ENCODE results near the gene EPHA1.

EPHA1 gene

DNA sequence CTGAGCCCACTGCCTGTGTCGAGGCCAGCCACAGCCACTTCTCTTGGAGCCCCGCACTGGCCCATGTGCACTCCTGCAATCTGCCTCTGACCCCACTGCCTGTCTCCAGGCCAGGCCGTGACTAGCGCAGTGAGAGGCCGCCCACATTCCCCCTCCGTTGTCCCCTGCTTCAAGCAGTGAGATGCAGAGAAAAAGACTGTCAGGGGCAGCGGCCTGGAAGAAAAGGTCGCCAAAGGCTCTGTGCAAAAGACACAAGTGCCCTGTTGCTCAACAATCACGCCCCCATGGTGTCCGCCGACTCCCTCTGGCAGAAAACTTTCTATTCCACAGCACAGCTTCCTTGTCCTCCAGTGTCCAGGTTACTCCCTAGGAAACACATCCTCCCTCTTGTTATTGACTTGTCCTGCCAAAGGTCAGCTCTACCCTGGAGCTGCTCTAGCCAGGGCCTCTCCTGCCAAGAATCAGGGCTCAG is 56.1 kb downstream of the EPHA1 start:
- no peak for TF ChIP-seq EZH2phosphoT487 (IDR thresholded peaks at IDR 0.05; ENCODE audit: borderline replicate concordance, low read length)
- TF ChIP-seq, protein P1, sequence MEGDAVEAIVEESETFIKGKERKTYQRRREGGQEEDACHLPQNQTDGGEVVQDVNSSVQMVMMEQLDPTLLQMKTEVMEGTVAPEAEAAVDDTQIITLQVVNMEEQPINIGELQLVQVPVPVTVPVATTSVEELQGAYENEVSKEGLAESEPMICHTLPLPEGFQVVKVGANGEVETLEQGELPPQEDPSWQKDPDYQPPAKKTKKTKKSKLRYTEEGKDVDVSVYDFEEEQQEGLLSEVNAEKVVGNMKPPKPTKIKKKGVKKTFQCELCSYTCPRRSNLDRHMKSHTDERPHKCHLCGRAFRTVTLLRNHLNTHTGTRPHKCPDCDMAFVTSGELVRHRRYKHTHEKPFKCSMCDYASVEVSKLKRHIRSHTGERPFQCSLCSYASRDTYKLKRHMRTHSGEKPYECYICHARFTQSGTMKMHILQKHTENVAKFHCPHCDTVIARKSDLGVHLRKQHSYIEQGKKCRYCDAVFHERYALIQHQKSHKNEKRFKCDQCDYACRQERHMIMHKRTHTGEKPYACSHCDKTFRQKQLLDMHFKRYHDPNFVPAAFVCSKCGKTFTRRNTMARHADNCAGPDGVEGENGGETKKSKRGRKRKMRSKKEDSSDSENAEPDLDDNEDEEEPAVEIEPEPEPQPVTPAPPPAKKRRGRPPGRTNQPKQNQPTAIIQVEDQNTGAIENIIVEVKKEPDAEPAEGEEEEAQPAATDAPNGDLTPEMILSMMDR (IDR thresholded peaks at IDR 0.05; ENCODE audit: low read depth, low read length, poor library complexity, severe bottlenecking): no peak
- H3K9me3 ChIP-seq (ENCODE audit: control insufficient read depth, insufficient read depth, low read length): no peaks in the 10 kb centered on the region
- no peaks in the 10 kb centered on the region for H3K9me2 ChIP-seq (replicated peaks; ENCODE audit: control insufficient read depth, low read length)
- no peak overlapping the region for H3K4me3 ChIP-seq (ENCODE audit: low read length)
- H3K36me3 ChIP-seq (ENCODE audit: control insufficient read depth, low read length): no peaks in the 10 kb centered on the region
- H3K27me3 ChIP-seq (ENCODE audit: control insufficient read depth, low read length): peaks cover 36% of the 10 kb centered on the region
- H3F3A ChIP-seq (ENCODE audit: control insufficient read depth, insufficient read depth): no peaks in the 10 kb centered on the region
- H3K4me1 ChIP-seq (ENCODE audit: control insufficient read depth, low read length): no peaks in the 10 kb centered on the region
- H3K27ac ChIP-seq (ENCODE audit: low read depth, low read length): no peak overlapping the region
- H3K79me2 ChIP-seq (ENCODE audit: control insufficient read depth, low read length): no peaks in the 10 kb centered on the region
- no peaks in the 10 kb centered on the region for H4K20me1 ChIP-seq (ENCODE audit: control insufficient read depth, insufficient read depth, low read depth, low read length)
- H3K4me2 ChIP-seq (ENCODE audit: low read length): no peak overlapping the region

DNA sequence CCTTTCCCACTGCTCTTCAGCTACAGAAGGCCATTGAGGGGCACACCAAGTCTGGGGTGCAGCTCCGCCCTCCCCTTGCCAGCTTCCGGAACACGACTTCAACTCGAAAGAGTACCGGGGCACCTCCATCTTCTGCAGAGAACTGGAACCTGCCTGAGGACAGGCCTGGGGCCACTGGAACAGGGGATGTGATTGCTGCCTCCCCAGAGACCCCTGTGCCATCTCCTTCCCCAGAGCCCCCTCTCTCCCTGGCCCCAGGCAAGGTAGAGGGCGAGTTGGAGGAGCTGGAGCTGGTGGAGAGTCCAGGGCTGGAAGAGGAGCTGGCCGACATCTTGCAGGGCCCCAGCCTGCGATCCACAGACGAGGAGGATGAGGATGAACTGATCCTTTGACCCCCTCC is 57.1 kb downstream of the EPHA1 start:
- H3K4me2 ChIP-seq (ENCODE audit: low read length): no peak overlapping the region
- peaks cover 40% of the 10 kb centered on the region for H3K27me3 ChIP-seq (ENCODE audit: control insufficient read depth, low read length)
- H3K4me1 ChIP-seq (ENCODE audit: control insufficient read depth, low read length): no peaks in the 10 kb centered on the region
- H3K36me3 ChIP-seq (ENCODE audit: control insufficient read depth, low read length): no peaks in the 10 kb centered on the region
- H3K27ac ChIP-seq (ENCODE audit: low read depth, low read length): no peak overlapping the region
- H3K79me2 ChIP-seq (ENCODE audit: control insufficient read depth, low read length): no peaks in the 10 kb centered on the region
- TF ChIP-seq, protein P1 (IDR thresholded peaks at IDR 0.05; ENCODE audit: low read depth, low read length, poor library complexity, severe bottlenecking): no peak
- TF ChIP-seq EZH2phosphoT487 (IDR thresholded peaks at IDR 0.05; ENCODE audit: borderline replicate concordance, low read length): no peak
- no peaks in the 10 kb centered on the region for H4K20me1 ChIP-seq (ENCODE audit: control insufficient read depth, insufficient read depth, low read depth, low read length)
- H3K9me2 ChIP-seq (replicated peaks; ENCODE audit: control insufficient read depth, low read length): no peaks in the 10 kb centered on the region
- no peaks in the 10 kb centered on the region for H3K9me3 ChIP-seq (ENCODE audit: control insufficient read depth, insufficient read depth, low read length)
- no peaks in the 10 kb centered on the region for H3F3A ChIP-seq (ENCODE audit: control insufficient read depth, insufficient read depth)
- H3K4me3 ChIP-seq (ENCODE audit: low read length): no peak overlapping the region

DNA sequence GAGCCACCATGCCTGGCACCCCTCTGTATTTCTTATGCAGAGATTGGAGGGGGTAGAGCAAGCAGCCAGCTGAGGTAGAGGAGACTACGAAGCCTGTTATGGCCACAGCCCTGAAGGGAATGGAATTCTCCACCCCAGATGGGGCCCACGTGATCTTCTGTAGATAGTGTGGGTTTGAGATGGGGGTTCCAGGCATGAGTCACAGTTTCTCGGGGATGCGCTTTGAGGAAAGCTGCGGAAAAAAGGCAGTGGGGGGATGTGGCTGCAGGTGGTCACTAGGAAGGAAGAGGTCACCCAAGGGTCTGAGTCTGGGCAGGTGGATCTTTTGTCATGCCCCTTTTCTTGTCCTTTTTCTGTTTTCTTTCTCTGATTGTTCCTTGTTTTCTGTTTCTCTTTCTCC is 57.6 kb downstream of the EPHA1 start:
- no peaks in the 10 kb centered on the region for H3K9me3 ChIP-seq (ENCODE audit: control insufficient read depth, insufficient read depth, low read length)
- H4K20me1 ChIP-seq (ENCODE audit: control insufficient read depth, insufficient read depth, low read depth, low read length): no peaks in the 10 kb centered on the region
- H3K79me2 ChIP-seq (ENCODE audit: control insufficient read depth, low read length): no peaks in the 10 kb centered on the region
- H3F3A ChIP-seq (ENCODE audit: control insufficient read depth, insufficient read depth): no peaks in the 10 kb centered on the region
- no peak overlapping the region for H3K27ac ChIP-seq (ENCODE audit: low read depth, low read length)
- H3K27me3 ChIP-seq (ENCODE audit: control insufficient read depth, low read length): peaks cover 45% of the 10 kb centered on the region
- no peak overlapping the region for H3K4me2 ChIP-seq (ENCODE audit: low read length)
- no peaks in the 10 kb centered on the region for H3K36me3 ChIP-seq (ENCODE audit: control insufficient read depth, low read length)
- H3K9me2 ChIP-seq (replicated peaks; ENCODE audit: control insufficient read depth, low read length): no peaks in the 10 kb centered on the region
- H3K4me3 ChIP-seq (ENCODE audit: low read length): no peak overlapping the region
- no peaks in the 10 kb centered on the region for H3K4me1 ChIP-seq (ENCODE audit: control insufficient read depth, low read length)
- TF ChIP-seq, protein P1 (IDR thresholded peaks at IDR 0.05; ENCODE audit: low read depth, low read length, poor library complexity, severe bottlenecking): no peak
- TF ChIP-seq EZH2phosphoT487 (IDR thresholded peaks at IDR 0.05; ENCODE audit: borderline replicate concordance, low read length): no peak
